Endothelial cell (in vitro differentiated cells): Measurements from ENCODE around the gene HPN. TPM values are rescaled to one million over a fixed set of nuclear protein-coding genes. Genes with fewer than 3 reads are reported as not detected.

Experiments used
- DNase-seq: peaks from one replicate; pipeline ENCODE4 v3.0.0; 2021; ENCODE audit warnings: low spot score
- H3K27ac Mint-ChIP-seq: one replicate; pipeline ENCODE4 v1.8.0; 2021; ENCODE audit warnings: mixed read lengths, inconsistent platforms; ENCODE audit not compliant: unreplicated experiment
- H3K27me3 Mint-ChIP-seq: one replicate; pipeline ENCODE4 v1.8.0; 2021; ENCODE audit warnings: mild to moderate bottlenecking, moderate library complexity, mixed read lengths, inconsistent platforms; ENCODE audit not compliant: unreplicated experiment
- H3K36me3 Mint-ChIP-seq: one replicate; pipeline ENCODE4 v1.8.0; 2021; ENCODE audit warnings: mild to moderate bottlenecking, low read depth, mixed read lengths, inconsistent platforms; ENCODE audit not compliant: unreplicated experiment
- H3K4me1 Mint-ChIP-seq: one replicate; pipeline ENCODE4 v1.8.0; 2021; ENCODE audit warnings: mild to moderate bottlenecking, mixed read lengths, inconsistent platforms; ENCODE audit not compliant: unreplicated experiment
- H3K4me3 Mint-ChIP-seq: one replicate; pipeline ENCODE4 v1.8.0; 2021; ENCODE audit warnings: mild to moderate bottlenecking, mixed read lengths, inconsistent platforms; ENCODE audit not compliant: unreplicated experiment
- H3K9me3 Mint-ChIP-seq: one replicate; pipeline ENCODE4 v1.8.0; 2021; ENCODE audit warnings: mixed read lengths, inconsistent platforms; ENCODE audit not compliant: unreplicated experiment
- total RNA-seq: library from RNA; stranded (reverse); fragmentation: NEBNext Ultra II Directional; extraction: Animal tissue kit (Norgen Biotek cat#: 25700); gene quantifications from one replicate; pipeline ENCODE4 v1.2.1, GENCODE V29; 2021; ENCODE audit not compliant: unreplicated experiment
- TF ChIP-seq, protein P1 (sequence below): fragments of 200-600 bp; sonication (generic); IDR thresholded peaks from one replicate; pipeline ENCODE4 v1.5.0; 2021; ENCODE audit warnings: antibody characterized with exemption; ENCODE audit not compliant: unreplicated experiment

Gene HPN
- total RNA-seq, 1 donor from 2014 or later: 1.3 TPM

DNA sequence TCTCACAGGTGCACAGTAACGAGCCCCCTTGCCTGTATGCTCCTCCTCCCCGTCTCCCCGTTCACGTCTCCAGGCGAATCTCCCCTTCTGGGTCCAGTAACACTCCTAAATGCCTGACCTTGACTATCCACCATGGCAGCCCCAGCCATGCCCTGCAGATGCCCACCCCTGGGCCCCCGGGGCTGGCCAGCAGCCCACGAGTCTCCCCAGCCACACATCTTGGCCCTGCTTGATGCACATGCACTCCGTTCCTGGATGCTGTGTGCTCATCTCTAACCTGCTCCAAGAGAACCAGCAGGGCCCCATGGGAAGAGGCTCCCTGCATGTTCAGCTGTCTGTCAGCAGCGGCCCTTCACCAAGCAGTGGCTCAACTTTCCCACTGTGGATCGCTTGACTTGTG, 32.0 kb downstream of the HPN start:
- H3K27ac Mint-ChIP-seq: no peak overlapping the region
- DNase-seq: no peak
- H3K27me3 Mint-ChIP-seq: peaks cover 4% of the 10 kb centered on the region
- TF ChIP-seq, protein P1, sequence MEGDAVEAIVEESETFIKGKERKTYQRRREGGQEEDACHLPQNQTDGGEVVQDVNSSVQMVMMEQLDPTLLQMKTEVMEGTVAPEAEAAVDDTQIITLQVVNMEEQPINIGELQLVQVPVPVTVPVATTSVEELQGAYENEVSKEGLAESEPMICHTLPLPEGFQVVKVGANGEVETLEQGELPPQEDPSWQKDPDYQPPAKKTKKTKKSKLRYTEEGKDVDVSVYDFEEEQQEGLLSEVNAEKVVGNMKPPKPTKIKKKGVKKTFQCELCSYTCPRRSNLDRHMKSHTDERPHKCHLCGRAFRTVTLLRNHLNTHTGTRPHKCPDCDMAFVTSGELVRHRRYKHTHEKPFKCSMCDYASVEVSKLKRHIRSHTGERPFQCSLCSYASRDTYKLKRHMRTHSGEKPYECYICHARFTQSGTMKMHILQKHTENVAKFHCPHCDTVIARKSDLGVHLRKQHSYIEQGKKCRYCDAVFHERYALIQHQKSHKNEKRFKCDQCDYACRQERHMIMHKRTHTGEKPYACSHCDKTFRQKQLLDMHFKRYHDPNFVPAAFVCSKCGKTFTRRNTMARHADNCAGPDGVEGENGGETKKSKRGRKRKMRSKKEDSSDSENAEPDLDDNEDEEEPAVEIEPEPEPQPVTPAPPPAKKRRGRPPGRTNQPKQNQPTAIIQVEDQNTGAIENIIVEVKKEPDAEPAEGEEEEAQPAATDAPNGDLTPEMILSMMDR: no peak
- peaks cover 2% of the 10 kb centered on the region for H3K4me1 Mint-ChIP-seq
- no peaks in the 10 kb centered on the region for H3K9me3 Mint-ChIP-seq
- H3K4me3 Mint-ChIP-seq: no peak overlapping the region
- peaks cover 3% of the 10 kb centered on the region for H3K36me3 Mint-ChIP-seq

GRCh38 chr19:35073941-35074340, 32.4 kb downstream of the HPN start:
- Mint-ChIP-seq H3K4me1 (no peaks in the 10 kb centered on the region), H3K27ac (no peak overlapping the region), H3K4me3 (no peak overlapping the region), H3K27me3 (peaks cover 4% of the 10 kb centered on the region), H3K36me3 (peaks cover 7% of the 10 kb centered on the region), H3K9me3 (no peaks in the 10 kb centered on the region)
- DNase-seq: no peak
- TF ChIP-seq, protein P1: no peak

DNA sequence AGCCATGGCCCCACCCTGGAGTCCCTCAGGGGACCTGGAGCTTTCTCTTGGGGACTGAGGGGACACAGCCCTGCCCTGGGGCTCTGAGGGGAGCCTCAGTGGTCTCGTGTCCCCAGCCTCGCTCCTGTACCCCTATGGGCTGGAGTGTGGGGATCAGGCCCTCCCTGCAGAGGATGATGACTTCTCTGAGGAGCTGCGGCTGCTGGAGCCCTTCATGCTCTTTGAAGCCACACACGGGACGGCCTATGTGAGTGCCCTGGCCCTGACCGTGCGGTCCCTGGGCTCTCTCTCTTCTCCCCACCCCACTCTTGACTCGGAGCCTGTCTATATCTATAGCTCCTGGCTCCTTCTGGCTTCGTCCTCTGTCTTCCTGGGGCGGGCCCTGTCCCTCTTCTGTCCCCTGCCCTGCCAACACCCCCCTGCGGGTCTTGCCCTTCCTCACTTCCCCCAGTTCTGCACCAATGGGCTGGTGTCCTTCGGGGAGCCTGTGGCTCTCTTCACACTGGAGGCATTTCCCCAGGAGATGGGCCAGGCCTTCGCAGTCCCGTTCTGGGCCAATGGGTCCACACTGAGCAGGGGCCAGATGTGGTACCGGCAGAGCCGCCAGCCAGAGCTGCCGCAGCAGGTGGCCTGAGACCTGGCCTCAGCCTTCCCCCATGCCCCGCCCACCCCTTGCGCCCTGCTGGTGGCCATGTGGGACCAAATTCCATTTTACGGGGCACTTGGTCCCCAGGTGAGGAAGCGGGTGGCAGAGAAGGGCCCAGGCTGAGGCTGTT, 33.1 kb downstream of the HPN start:
- TF ChIP-seq, protein P1: no peak
- Mint-ChIP-seq H3K27me3 (peaks cover 4% of the 10 kb centered on the region), H3K4me1 (no peaks in the 10 kb centered on the region), H3K27ac (no peak overlapping the region), H3K4me3 (no peak overlapping the region), H3K9me3 (no peaks in the 10 kb centered on the region), H3K36me3 (peaks cover 10% of the 10 kb centered on the region)
- DNase-seq: no peak

- Mint-ChIP-seq H3K27ac (no peak overlapping the region), H3K4me1 (no peaks in the 10 kb centered on the region), H3K4me3 (no peak overlapping the region), H3K36me3 (peaks cover 10% of the 10 kb centered on the region), H3K27me3 (peaks cover 4% of the 10 kb centered on the region), H3K9me3 (no peaks in the 10 kb centered on the region)
- DNase-seq: no peak
- TF ChIP-seq, protein P1: no peak
Observed at GRCh38 chr19:35075202-35076025, 33.9 kb downstream of the HPN start.

DNA sequence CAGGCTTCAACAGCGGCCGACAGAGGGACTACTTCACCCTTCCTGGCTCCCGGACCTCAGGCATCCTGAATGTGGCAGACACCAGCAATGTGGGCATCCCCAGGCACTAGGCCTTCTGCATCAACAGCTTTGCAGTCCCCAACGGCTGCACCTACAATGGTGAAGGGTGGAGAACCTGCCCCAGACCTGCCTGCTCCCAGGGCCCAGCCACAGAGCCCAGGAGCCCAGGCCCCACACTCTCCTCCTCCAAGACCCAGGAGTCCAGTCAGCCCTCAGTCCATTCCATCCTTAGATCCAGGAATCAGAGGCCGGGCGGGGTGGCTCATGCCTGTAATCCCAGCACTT, 34.5 kb downstream of the HPN start:
- peaks cover 10% of the 10 kb centered on the region for H3K36me3 Mint-ChIP-seq
- no peak overlapping the region for H3K4me3 Mint-ChIP-seq
- H3K4me1 Mint-ChIP-seq: no peaks in the 10 kb centered on the region
- peaks cover 4% of the 10 kb centered on the region for H3K27me3 Mint-ChIP-seq
- no peak for DNase-seq
- TF ChIP-seq, protein P1: no peak
- no peak overlapping the region for H3K27ac Mint-ChIP-seq
- H3K9me3 Mint-ChIP-seq: no peaks in the 10 kb centered on the region
